ENCODE data around the gene TMEM62.

DNA sequence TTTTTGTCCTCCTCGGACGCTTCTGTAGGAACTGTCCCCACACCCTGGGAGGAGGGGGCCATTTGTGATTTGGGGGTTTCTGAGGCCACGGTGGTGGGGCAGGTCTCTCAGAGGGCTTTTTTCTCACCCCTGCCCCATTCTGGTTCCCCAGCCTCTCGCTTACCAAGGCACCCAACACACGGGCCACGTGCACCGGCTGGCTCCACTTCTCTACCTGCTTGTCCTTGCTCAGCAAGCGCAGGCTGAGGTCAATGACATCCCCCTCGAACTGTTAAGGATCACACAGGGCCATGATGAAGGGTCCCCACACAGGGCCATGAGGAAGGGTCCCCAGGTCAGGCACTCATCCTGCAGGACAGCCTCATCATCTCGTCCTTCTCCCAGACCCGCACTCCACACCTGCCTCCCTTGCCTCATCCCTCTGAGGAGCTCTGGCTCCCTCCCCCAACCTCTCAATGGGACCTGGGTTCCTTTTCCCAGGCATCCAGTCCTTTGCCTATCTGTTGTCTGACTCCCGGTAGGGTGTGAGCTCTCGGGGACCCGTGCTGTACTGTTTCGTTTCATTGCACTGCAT, 76.9 kb downstream of the TMEM62 start:
- TF ChIP-seq, protein P1, sequence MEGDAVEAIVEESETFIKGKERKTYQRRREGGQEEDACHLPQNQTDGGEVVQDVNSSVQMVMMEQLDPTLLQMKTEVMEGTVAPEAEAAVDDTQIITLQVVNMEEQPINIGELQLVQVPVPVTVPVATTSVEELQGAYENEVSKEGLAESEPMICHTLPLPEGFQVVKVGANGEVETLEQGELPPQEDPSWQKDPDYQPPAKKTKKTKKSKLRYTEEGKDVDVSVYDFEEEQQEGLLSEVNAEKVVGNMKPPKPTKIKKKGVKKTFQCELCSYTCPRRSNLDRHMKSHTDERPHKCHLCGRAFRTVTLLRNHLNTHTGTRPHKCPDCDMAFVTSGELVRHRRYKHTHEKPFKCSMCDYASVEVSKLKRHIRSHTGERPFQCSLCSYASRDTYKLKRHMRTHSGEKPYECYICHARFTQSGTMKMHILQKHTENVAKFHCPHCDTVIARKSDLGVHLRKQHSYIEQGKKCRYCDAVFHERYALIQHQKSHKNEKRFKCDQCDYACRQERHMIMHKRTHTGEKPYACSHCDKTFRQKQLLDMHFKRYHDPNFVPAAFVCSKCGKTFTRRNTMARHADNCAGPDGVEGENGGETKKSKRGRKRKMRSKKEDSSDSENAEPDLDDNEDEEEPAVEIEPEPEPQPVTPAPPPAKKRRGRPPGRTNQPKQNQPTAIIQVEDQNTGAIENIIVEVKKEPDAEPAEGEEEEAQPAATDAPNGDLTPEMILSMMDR (IDR thresholded peaks at IDR 0.05) = no peak
- no peak for TF ChIP-seq EZH2 (IDR thresholded peaks at IDR 0.05; ENCODE audit: borderline replicate concordance, insufficient read depth, low read depth, low read length, poor library complexity, severe bottlenecking)

All from B cell (primary cell).